GM21515 (cell line): Measurements from ENCODE around the gene DNAAF8.

Experiments used
- ATAC-seq: cut with Tn5 transposase; IDR thresholded peaks from one replicate; pipeline ENCODE4 v1.9.1; 2021; ENCODE audit not compliant: unreplicated experiment

Gene DNAAF8

DNA sequence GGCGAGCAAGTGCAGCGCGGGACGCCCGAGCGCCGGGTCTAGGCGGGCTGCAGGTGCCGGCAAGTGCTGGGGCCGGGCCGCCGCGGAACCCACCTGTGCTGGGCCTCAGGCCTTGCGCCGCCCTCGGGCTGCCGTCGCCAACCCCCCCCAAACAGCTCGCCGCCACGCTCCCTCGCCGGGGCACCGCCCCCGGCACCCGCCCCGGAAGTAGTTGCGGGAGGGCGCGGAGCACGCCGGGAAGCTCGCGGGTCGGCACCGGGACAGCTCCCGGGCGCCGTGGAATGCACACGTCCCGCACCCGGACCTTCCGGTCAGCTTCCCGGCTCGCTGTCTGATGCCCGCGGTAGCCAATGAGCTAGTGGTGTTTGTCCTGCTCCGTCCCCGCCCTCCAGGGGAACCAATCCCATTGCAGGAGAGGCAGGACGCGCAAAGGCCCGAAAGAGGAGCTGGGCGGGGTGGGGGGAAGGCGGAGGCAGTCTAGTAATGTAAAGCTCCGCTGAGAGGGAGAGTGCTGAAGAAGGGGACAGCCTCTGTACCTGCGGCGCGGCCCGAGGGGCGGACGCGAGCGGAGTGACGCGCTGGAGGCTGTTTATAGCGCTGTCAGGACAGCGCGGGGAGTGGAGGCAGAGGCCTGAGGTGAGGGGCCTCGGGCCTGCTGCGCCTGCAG, at the start of gene DNAAF8, which contains the start of gene ANKS3:
Gene DNAAF8 (plus strand): TSS at position 475 of the 667 bp plus-strand sequence. CDS start 1,978 bp downstream, outside the sequence.
Gene ANKS3 (minus strand): TSS at position 209 of the 667 bp plus-strand sequence. CDS start 4,122 bp downstream, outside the sequence.
- ATAC-seq, result peak; percentile 63

- no peak for ATAC-seq
These were observed 49.6 kb upstream of the DNAAF8 start for GRCh38 chr16:4684763-4685162.

DNA sequence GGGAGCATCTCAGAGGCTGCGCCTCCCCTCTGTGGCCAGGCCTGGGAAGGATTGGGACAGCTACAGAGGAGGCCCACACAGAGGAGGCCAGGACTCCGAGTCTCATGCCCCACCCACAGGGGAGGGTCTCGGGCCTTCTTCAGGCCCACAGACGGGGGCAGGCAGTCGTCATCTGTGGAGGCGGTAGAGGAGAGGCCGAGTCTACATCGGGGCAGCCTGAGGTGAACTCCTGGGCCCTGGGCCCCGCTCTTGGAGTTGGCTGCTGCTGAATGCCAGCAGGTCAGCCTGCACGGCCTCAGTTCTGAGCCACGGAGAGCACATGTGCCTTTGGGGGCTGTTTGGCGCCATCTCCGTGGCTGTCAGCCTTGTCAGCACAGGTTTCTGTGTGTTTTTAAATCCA, 49.0 kb upstream of the DNAAF8 start:
- no peak for ATAC-seq

- ATAC-seq, result no peak
These were observed 48.4 kb upstream of the DNAAF8 start for GRCh38 chr16:4685776-4686496.

DNA sequence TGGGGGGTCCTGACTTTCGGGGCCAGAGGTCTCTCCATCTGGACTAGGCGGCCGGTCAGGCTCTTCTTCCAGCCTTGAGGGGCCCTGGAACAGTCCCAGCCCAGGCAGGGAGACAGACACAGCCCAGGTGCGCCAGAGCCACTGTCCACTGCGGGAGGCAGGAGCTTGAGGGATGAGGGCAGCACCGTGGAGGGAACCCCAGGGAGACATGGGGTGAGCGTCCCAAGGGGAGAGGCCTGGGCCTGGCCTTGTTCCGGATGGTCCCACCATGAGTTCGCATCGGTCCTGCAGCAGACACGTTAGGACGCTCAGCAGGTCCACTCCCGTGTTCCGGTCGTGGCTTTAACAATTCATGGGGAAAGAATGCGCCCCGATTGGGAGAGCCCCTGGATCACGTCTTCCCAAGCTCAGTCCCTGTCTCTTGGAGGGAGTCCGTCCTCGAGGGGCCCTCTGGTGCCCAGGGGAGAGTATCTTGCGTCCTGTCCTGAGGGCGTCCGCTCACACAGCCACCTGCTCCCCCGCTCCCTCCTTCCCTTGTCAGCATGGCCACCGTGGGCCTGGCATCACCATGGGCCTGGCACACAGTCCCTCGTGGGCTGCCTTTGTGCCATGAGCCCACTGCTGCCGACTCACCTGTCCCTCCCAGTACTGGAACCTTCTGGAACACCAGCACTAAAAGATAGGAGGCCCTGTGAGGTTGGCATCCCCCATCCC, 47.7 kb upstream of the DNAAF8 start:
- ATAC-seq, result no peak

GRCh38 chr16:4687416-4687815, 46.9 kb upstream of the DNAAF8 start:
- ATAC-seq, result no peak

GRCh38 chr16:4687946-4688673, 46.2 kb upstream of the DNAAF8 start:
- ATAC-seq, result no peak

- no peak for ATAC-seq
These were observed 45.7 kb upstream of the DNAAF8 start for GRCh38 chr16:4688674-4689045.

DNA sequence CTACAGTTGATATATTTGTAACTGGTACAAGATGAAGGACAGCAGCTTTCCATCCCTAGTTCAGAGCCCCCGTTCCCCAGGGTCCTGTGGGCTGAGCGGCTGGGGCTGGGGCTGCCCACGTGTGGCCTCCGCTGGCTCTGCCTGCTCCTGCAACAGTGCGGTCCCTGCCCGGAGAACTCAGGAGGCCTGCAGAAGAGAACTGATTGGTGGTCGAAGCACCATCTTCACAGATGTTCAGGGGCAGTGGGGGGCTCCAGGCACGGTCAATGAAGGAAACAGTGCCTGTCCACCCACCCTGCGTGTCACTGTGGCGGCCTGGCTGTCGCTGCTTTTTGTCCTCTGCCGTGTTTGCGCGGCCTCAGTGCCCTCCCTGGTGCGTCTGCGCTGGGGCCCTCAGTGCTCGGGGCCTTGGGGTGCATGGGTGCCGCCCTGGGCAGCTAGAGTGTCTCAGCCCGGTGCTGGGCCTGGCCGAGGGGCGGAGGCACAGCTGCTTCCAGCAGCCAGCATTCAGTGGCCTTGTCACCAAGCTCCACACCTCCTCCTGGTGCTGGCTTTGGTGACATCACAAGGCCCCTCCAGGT, 45.2 kb upstream of the DNAAF8 start:
- ATAC-seq, result no peak

GRCh38 chr16:4689864-4690704, 44.3 kb upstream of the DNAAF8 start:
- no peak for ATAC-seq

DNA sequence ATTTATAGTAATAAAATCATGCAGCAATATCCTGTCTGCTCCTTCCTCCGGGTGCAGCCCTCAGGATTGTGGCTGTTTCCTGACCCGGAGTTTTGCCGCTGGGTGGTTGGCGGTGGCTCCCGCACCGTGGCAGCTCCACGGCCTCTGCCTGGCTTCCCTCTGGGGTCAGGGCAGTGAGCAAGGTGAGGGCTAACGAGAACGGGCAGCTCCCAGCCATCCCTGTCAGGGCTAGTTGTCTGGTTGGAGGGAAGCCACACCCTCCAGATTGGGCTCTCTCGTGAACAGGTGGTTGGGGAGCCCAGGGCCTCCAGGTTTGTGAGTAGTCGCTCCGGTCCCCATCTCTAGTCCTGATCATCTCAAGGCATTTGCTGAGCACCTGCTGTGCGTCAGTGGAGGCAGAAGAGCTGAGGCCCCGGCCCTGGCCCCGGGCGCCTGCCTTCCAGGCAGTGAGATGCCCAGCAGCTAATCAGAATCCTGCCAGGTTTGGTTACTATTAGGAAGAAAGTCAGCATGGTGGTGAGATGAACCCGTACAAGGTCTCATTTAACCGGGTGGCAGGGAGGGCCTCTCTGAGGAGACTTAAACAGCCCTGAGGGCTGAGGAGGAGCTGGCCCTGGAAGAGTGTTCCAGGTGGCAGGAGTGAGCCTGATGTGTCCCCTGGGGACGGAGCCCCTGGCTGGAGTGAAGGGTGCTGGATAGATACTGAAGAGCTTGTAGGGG, 43.2 kb upstream of the DNAAF8 start:
- no peak for ATAC-seq

GRCh38 chr16:4691666-4692412, 42.5 kb upstream of the DNAAF8 start:
- ATAC-seq, result no peak

DNA sequence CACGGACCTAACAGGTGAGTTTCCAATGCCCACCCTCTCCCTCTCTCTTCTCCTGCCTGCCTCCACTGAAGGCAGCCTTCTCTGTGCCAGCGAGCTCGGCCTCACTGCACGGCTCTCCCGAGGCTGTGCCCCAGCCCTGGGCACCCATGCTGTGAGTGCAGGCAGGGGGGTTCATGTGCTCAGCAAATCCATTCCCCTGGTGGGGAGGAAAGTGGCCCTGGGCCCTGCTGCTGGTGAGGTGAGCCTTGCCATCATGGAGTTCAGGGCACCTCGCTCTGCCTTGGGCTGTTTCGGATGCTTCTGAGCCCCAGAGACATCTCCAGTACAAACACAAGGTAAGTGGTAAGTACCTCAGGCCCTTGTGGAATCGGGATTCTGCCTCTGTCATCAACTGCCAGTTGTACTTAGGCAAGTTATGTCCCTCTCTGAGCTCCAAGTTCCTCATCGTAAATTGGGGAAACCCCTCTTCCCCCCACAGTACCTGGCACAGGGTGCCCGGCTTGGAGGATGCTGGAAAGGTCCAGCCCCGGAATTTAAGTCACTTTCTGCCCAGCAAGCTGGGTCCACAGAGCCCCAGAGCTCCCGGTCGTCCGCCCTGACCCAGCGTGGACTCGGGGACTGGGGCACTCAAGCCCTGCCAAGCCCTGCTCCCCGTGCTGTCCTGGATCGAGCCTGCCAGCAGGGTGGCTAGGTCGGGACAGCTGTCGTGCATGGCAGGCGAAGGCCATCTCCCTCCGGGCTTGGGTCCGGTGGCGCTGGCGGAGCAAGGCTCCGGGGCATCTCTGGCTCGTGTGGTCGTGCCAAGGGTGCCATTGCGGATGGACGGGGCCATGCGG, 41.7 kb upstream of the DNAAF8 start:
- ATAC-seq, result peak; percentile 15

GRCh38 chr16:4693296-4693955, 40.9 kb upstream of the DNAAF8 start, which contains the start of gene NUDT16L1:
TSS of gene NUDT16L1 (plus strand) at chr16:4693562. CDS start at chr16:4693727, 165 bp downstream.
- ATAC-seq, result peak; percentile 90

DNA sequence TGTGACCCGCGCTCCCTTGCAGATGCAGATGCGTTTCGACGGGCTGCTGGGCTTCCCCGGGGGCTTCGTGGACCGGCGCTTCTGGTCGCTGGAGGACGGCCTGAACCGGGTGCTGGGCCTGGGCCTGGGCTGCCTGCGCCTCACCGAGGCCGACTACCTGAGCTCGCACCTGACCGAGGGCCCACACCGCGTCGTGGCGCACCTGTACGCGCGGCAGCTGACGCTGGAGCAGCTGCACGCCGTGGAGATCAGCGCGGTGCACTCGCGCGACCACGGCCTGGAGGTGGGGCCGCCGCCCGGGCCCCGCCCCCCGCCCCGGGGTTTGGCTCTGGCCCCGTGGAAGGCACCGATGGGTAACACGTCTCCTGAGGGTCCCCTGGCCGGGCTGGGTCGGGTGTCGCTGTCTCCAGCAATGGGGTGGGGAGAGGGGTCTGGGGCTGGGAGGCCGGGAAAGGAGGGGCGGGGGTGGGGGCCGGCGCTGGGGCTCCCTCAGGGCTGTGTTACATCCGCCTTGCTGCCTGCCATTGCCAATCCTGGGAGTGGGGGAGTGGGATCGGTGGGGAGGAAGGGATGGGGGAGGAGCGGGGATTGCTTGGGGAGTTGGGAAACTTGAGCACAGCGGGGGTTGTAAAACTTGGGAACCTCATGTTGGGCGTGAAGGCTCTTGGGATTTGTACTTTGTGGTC, 40.2 kb upstream of the DNAAF8 start:
- ATAC-seq, result peak; percentile 1

DNA sequence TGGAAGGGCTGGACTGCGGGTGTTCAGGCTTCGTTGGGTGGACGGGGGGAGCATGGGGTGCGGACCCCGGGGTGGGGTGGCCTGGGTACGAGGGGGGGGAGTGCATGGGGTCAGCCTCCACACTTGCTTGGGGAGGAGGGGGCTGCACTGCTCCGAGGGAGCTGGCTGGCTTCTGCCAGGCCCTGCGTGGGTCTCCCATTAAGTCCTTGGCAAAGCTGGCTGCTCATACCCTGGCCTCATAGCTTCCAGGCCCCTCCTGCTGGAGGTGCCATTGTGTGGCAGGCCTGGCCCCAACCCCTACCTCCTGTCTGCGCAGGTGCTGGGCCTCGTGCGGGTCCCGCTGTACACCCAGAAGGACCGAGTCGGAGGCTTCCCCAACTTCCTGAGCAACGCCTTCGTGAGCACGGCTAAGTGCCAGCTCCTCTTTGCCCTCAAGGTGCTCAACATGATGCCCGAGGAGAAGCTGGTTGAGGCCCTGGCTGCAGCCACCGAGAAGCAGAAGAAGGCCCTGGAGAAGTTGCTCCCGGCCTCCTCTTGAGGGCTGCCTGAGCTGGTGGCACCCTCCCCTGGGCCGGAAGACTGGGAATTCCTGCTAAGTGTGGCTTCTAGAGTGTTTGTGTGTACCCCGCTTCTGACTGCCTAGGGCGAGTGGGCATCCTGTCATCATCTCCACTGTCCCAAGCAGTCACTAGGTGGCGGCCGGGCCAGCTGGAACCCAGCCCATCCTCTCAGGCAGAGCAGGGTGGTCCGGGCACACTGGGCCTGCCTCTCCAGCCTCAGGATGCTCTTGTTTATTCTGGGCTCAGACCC, 39.5 kb upstream of the DNAAF8 start:
- no peak for ATAC-seq
